ENCODE measurements around the gene ACADS.

Gene ACADS

DNA sequence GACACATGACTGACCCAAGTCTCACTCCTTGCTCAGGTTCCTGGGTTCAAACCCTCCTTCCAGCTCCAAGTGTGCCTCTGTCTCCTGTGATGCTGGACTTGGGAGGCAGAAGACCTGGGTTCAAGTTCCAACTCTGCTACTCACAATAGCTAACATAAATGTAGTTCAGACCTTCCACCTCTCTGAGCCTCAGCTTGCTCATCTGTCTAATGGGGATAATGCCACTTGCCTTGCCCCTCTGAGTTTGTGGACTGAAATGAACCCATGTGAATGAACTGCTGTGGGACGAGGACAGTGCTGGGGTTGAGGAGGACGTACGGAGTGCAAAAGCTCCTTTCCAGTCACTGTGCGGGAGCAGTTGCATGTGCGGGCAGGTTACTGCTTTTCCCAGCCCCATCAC is 40.9 kb downstream of the ACADS start:
- no peak overlapping the region for H3K4me3 ChIP-seq (ENCODE audit: low read length)
- DNase-seq (ENCODE audit: low read depth) = no peak
- TF ChIP-seq, protein P1, sequence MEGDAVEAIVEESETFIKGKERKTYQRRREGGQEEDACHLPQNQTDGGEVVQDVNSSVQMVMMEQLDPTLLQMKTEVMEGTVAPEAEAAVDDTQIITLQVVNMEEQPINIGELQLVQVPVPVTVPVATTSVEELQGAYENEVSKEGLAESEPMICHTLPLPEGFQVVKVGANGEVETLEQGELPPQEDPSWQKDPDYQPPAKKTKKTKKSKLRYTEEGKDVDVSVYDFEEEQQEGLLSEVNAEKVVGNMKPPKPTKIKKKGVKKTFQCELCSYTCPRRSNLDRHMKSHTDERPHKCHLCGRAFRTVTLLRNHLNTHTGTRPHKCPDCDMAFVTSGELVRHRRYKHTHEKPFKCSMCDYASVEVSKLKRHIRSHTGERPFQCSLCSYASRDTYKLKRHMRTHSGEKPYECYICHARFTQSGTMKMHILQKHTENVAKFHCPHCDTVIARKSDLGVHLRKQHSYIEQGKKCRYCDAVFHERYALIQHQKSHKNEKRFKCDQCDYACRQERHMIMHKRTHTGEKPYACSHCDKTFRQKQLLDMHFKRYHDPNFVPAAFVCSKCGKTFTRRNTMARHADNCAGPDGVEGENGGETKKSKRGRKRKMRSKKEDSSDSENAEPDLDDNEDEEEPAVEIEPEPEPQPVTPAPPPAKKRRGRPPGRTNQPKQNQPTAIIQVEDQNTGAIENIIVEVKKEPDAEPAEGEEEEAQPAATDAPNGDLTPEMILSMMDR (IDR thresholded peaks at IDR 0.05; ENCODE audit: insufficient read depth, low read depth, low read length, missing control alignments) = no peak

DNA sequence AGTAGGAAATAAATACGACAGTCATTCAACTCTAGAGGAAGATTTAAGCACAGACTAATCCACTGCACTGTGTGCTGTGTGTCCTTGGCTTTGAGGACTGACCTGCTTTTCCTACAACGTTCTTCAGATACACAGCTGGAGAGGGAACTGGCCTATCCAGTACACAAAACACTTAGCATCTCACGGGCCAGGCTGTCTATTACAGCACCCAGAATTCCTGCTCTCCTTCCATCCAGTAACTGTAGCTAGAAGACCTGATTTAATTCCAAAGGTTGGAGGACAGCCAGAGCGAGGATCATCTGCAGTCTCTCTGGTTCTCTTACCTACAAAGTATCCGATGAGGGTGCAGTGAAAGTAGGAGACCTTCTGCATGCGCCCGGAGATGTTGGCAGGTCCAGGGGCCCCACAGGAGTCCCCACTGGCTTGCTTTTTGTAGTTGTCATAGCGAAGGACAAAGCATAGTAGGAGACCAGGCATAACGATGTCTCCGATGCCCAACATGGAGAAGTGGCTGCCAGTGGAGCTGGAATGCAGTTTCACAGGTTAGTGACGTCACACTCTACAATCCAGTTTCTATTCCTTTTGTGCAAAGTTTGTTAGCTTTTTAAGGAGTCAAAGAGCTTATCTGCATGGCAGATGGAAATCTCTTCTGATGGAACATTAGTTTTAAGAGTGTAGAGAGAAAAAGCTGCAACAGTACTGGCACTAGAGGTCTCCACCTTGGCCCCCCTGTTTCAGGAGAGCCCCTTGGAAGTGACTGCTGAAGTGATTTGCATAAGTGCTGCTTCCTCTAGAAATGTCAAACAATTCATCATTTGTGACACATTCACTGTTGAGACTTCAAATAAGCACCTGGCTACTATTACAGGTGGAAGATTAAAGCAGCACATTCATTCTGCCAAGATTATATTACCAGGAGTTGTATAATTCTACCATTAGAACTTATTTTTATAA is 41.7 kb downstream of the ACADS start:
- TF ChIP-seq, protein P1 (IDR thresholded peaks at IDR 0.05; ENCODE audit: insufficient read depth, low read depth, low read length, missing control alignments) = no peak

DNA sequence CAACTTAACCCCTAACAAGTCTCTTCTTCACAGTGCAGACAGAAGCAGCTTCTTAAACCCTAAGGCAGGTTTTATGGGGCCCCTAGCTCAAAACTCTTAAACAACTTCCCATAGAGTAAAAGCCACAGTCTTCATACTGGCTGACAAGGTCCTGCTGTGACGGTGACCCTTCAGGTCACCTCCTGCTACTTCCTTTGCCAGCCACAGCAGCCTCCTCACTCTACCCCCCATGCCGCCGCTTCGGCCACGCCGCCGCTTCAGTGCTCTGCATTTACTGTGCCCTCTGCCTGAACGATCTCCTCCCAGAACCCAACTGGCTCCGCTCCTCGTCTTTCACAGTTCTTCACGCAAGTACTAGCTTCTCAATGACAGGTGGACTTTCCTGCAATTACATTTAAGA is 45.5 kb downstream of the ACADS start:
- no peak overlapping the region for H3K4me3 ChIP-seq (ENCODE audit: low read length)
- TF ChIP-seq, protein P1 (IDR thresholded peaks at IDR 0.05; ENCODE audit: insufficient read depth, low read depth, low read length, missing control alignments) = no peak
- no peak for DNase-seq (ENCODE audit: low read depth)

More for the DNA sequence above, 41.7 kb downstream of the ACADS start:
- H3K4me3 ChIP-seq (ENCODE audit: low read length) = no peak overlapping the region
- peak; percentile 31 for DNase-seq (ENCODE audit: low read depth)

DNA sequence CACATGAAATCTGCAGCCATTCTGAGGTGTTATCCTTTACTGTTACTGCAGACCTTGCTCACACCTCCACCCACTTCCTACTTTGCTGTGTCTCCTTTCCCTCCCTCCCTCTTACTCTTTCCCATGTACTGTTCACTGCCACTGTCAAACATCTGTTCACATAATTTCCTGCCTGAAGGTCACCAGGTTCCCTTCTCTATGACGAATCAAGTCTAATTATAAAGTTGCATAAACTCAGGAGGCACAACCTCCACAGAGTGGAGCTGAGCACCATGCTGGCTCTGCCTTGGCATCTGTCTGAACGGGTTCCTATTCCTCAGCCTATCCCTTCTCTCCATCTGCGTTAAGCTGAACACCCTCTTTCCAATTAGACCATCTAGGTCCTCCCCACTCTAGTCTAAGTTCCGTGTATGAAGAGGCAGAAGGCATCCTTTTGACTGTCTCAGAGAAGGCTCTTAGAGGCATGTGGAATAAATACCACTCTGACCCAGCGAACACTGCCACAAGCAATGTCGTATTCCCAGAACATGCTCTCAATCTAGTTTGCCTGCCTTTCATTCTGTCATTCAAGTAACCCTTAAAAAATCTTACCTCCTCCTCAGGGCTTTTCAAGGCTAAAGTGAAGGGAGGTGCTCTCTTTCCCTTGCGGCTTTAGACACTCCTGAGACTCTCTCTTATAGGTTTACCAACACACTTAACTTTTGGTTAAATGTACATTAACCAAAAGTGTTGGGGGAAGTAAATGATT is 48.7 kb downstream of the ACADS start:
- DNase-seq (ENCODE audit: low read depth) = no peak
- TF ChIP-seq, protein P1 (IDR thresholded peaks at IDR 0.05; ENCODE audit: insufficient read depth, low read depth, low read length, missing control alignments) = no peak
- no peak overlapping the region for H3K4me3 ChIP-seq (ENCODE audit: low read length)

DNA sequence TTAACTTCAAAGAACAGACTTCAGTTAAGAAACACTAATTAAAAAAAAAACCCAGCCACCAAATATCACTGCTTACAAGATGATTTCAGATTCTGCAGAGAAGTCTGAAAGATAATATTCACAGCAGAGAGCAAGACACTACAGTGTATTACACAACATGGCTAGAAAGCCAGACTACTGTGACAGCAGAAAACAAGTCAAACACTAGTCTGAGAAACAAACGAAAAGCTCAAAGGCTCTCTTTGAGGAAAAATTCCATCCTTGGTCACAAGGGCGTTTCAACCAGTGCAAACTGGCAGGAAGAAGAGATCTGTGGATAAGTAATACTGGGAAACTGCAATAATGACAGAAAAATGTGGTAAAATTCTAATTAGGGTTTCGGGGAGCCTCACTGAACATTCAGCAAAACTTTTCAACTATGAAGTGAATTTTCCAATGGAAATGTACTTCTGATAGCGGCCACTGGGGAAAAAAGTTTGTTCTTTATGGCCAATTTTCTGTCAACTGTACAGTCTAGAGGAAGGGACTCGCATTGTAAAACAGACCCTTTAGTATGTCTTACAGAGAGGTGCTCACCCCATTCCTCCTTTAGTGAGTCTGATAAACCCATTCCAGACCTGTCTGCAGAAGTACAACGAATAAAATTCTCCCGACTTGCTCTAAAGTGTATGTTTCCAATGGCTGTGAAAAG is 50.4 kb downstream of the ACADS start:
- no peak for DNase-seq (ENCODE audit: low read depth)
- no peak overlapping the region for H3K4me3 ChIP-seq (ENCODE audit: low read length)
- TF ChIP-seq, protein P1 (IDR thresholded peaks at IDR 0.05; ENCODE audit: insufficient read depth, low read depth, low read length, missing control alignments) = peak; percentile 13

DNA sequence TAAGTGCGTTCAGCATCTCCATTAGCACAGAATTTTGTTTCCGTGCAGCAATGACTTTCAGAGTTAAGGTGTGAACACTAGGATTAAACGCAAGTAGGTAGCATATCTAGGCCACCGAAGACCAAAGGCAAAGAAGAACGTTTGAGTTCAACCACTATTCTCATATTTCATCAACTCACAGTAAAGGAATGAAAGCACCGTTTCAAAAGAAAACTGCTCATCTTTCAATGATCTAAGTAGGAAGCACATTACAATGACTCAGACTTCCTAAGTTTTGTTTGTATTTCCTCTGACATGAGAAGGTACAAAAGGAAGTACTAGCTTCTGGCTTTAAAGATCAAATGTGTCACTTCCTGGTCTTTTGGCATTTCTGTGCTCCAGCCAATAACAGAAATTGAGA is 57.6 kb downstream of the ACADS start:
- peak; percentile 80 for DNase-seq (ENCODE audit: low read depth)
- TF ChIP-seq, protein P1 (IDR thresholded peaks at IDR 0.05; ENCODE audit: insufficient read depth, low read depth, low read length, missing control alignments) = no peak
- no peak overlapping the region for H3K4me3 ChIP-seq (ENCODE audit: low read length)
